Kidney (tissue), 14 donors: ENCODE measurements around the gene GPC6. TPM values are rescaled to one million over a fixed set of nuclear protein-coding genes. Genes with fewer than 3 reads are reported as not detected.

Experiments
- DNase-seq, 5 donors: peaks; one replicate each; pipeline ENCODE4 v3.0.0-alpha.2; 2013 to 2020
- FAIRE-seq: peaks from 2 replicates; lab custom pipeline; 2012; peaks lifted over from hg19 to GRCh38; lab: Jason Lieb, UNC
- H3K27ac ChIP-seq, 2 donors: one replicate each; pipeline ENCODE4 v1.7.0; 2013; ENCODE audit warnings: low read depth in 2 of 2, low read length in 2 of 2, inconsistent platforms in 1 of 2
- H3K27me3 ChIP-seq: one replicate; pipeline ENCODE4 v1.7.1; 2013; ENCODE audit warnings: low read length, inconsistent platforms; ENCODE audit not compliant: control insufficient read depth, insufficient read depth
- H3K36me3 ChIP-seq, 3 donors: one replicate each; pipeline versions ENCODE4 v1.7.0 to v1.7.1; 2013; ENCODE audit warnings: low read length in 3 of 3, control low read depth in 1 of 3, inconsistent platforms in 1 of 3; ENCODE audit not compliant: insufficient read depth in 3 of 3, control insufficient read depth in 2 of 3
- H3K4me1 ChIP-seq, 3 donors: one replicate each; pipeline versions ENCODE4 v1.7.0 to v1.7.1; 2013; ENCODE audit warnings: low read length in 3 of 3, inconsistent platforms in 1 of 3, low read depth in 1 of 3; ENCODE audit not compliant: control insufficient read depth in 2 of 3, insufficient read depth in 2 of 3
- H3K4me3 ChIP-seq, 3 donors: one replicate each; pipeline versions ENCODE4 v1.7.0 to v1.8.1; 2013; ENCODE audit warnings: low read length in 3 of 3, control low read depth in 1 of 3, inconsistent platforms in 1 of 3
- H3K9ac ChIP-seq, 3 donors: one replicate each; pipeline versions ENCODE4 v1.7.0 to v1.7.1; 2013; ENCODE audit warnings: low read length in 3 of 3, control low read depth in 1 of 3, inconsistent platforms in 1 of 3
- H3K9me3 ChIP-seq, 3 donors: one replicate each; pipeline versions ENCODE4 v1.7.0 to v1.7.1; 2013; ENCODE audit warnings: low read length in 3 of 3, control low read depth in 1 of 3, inconsistent platforms in 1 of 3; ENCODE audit not compliant: control insufficient read depth in 2 of 3, insufficient read depth in 1 of 3
- intact Hi-C: fragments of 100-400 bp; cut with DNase I; formaldehyde crosslinking; loops from one replicate; pipeline ENCODE4 v1.11.1; 2022
- polyA plus RNA-seq: library from polyadenylated mRNA; stranded (reverse); fragments of 350-450 nt; fragmentation: Illumina TruSeq; extraction: RNeasy Lipid Tissue Mini Kit (QIAGEN cat#74804); gene quantifications from one replicate; pipeline ENCODE4 v1.2.3, GENCODE V29; 2014; ENCODE audit warnings: low read depth, low replicate concordance; ENCODE audit not compliant: insufficient read depth
- total RNA-seq: library from RNA; stranded (reverse); fragmentation: NEBNext Ultra II Directional; extraction: Animal tissue kit (Norgen Biotek cat#: 25700); gene quantifications from one replicate; pipeline ENCODE4 v1.2.1, GENCODE V29; 2021
- TF ChIP-seq, protein P1 (sequence below): IDR thresholded peaks from 3 replicates; pipeline ENCODE4 v1.5.1; 2012; ENCODE audit warnings: mild to moderate bottlenecking, moderate library complexity, borderline replicate concordance; ENCODE audit not compliant: insufficient read depth; ENCODE audit errors: extremely low read depth
- donor health status: control.
- donor health status: control.
- donor health status: control.
- donor health status: control.
- donor health status: control.
- donor health status: DM: yes; HTN: yes; CAD: no.
- donor health status: Normal renal cell carcinoma (clear cell type).

Gene GPC6
- total and polyA plus RNA-seq, 2 donors from 2014 or later, result 6.2 to 15.5 TPM

DNA sequence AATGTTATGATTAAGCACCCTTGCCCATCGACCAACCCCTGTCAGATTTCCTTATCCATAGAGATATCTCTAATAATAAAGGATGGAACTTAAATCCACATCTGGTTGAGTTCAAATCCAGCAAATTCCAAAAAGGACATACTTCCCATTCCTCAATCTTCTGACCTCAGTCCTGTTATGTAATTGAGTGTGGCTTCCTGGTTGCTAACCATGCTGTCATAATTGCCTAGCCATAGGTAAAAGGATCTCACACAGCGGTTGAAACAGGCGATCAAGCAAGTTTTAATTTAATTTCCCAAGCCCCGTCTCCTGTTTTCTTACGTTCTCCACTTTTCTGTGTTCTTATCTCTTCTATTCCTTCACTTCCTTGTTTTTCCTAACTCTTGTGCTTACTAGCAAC, 550.3 kb downstream of the GPC6 start:
- H3K9ac ChIP-seq, result no peak overlapping the region
- FAIRE-seq (no peak), DNase-seq (no peak)
- H3K27me3 ChIP-seq, result no peaks in the 10 kb centered on the region
- H3K27ac ChIP-seq, result no peak overlapping the region
- no peak overlapping the region for H3K4me3 ChIP-seq
- no peaks in the 10 kb centered on the region for H3K4me1 ChIP-seq
- H3K9me3 ChIP-seq, result no peaks in the 10 kb centered on the region
- TF ChIP-seq, protein P1, sequence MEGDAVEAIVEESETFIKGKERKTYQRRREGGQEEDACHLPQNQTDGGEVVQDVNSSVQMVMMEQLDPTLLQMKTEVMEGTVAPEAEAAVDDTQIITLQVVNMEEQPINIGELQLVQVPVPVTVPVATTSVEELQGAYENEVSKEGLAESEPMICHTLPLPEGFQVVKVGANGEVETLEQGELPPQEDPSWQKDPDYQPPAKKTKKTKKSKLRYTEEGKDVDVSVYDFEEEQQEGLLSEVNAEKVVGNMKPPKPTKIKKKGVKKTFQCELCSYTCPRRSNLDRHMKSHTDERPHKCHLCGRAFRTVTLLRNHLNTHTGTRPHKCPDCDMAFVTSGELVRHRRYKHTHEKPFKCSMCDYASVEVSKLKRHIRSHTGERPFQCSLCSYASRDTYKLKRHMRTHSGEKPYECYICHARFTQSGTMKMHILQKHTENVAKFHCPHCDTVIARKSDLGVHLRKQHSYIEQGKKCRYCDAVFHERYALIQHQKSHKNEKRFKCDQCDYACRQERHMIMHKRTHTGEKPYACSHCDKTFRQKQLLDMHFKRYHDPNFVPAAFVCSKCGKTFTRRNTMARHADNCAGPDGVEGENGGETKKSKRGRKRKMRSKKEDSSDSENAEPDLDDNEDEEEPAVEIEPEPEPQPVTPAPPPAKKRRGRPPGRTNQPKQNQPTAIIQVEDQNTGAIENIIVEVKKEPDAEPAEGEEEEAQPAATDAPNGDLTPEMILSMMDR, result no peak
- intact Hi-C loops, result no loop called here
- no peaks in the 10 kb centered on the region for H3K36me3 ChIP-seq

DNA sequence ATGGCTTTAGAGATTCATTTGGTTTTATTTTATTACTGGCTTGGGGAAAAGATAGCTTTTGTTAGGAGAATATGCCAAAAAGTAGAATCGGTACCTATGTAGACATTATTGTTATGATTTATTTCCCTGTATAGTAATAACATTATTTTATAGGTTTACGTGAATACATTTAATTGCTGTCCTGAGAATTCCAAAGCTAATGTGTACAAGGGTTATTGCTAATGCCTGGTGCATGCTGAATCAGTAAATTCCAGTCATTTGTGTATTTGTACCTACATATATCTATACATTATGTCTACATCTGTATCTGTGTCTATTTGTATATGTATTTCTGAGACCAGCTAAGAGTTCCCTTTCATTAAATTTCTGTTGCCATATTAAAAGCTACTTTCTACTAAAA, 550.9 kb downstream of the GPC6 start:
- TF ChIP-seq, protein P1, result no peak
- Histone ChIP-seq H3K27ac (no peak overlapping the region), H3K27me3 (no peaks in the 10 kb centered on the region), H3K4me1 (no peaks in the 10 kb centered on the region), H3K36me3 (no peaks in the 10 kb centered on the region), H3K9ac (no peak overlapping the region), H3K4me3 (no peak overlapping the region), H3K9me3 (no peaks in the 10 kb centered on the region)
- DNase-seq (no peak), FAIRE-seq (no peak)
- intact Hi-C loops, result no loop called here

DNA sequence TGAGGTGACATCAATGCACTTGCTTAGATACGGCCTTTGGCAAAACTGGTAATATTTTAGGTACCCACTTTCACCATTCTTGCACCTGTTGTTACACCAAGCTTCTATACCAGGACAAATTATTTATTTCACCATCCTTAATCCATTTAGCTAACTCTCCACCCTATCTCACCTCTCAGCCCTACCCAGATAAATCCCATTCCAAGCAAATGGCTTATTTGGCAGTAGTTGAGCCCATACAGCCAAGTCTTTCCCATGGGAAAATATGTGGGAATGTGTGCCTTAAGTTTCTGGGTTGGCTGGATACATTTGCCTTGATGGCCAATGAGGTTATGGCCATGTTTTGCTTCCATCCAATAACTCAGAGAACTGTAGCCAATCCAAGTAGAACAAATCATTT, 551.9 kb downstream of the GPC6 start:
- H3K4me3 ChIP-seq, result no peak overlapping the region
- no peaks in the 10 kb centered on the region for H3K9me3 ChIP-seq
- no peak overlapping the region for H3K9ac ChIP-seq
- no peak overlapping the region for H3K27ac ChIP-seq
- no peak for FAIRE-seq
- TF ChIP-seq, protein P1, result no peak
- H3K4me1 ChIP-seq, result no peaks in the 10 kb centered on the region
- intact Hi-C loops, result no loop called here
- no peak for DNase-seq
- no peaks in the 10 kb centered on the region for H3K36me3 ChIP-seq
- H3K27me3 ChIP-seq, result no peaks in the 10 kb centered on the region

DNA sequence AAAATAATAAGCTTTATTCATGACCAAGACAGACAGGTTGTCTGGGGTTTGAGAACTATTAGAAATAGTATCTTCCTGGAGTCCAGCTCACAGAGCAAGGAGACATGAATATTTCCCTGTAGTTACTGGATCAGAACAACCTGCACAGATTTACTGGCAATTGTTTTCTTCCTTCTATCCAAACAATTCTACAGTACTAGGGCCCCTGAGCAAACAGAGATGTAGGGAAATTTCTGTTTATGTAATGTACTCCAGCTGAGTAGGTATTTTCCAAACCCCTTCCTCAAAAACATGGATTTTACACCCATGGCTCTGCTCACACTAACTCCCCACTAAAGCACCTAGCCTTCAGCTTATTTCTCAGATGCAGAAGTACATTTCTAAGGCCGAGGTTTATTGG, 557.6 kb downstream of the GPC6 start:
- TF ChIP-seq, protein P1, result no peak
- H3K36me3 ChIP-seq, result no peaks in the 10 kb centered on the region
- no peaks in the 10 kb centered on the region for H3K27me3 ChIP-seq
- H3K4me1 ChIP-seq, result no peaks in the 10 kb centered on the region
- H3K9ac ChIP-seq, result no peak overlapping the region
- H3K27ac ChIP-seq, result no peak overlapping the region
- H3K4me3 ChIP-seq, result no peak overlapping the region
- FAIRE-seq, result no peak
- no peaks in the 10 kb centered on the region for H3K9me3 ChIP-seq
- intact Hi-C loops, result no loop called here
- DNase-seq, result no peak
